SKM-1 treated with dmso at 0.1 percent for 144 hours (cell line): ENCODE measurements around the gene SHROOM2.
A peak's percentile ranks its signal among the peaks of the same experiment; 100 is the strongest.

ENCODE experiments used
- DNase-seq: peaks from one replicate; lab custom pipeline; 2025; ENCODE audit not compliant: unreplicated experiment; lab: John Stamatoyannopoulos, UW

SHROOM2 gene

GRCh38 chrX:9862953-9863352 lies 76.7 kb downstream of the SHROOM2 start:
- no peak for DNase-seq

GRCh38 chrX:9864011-9864410 lies 77.8 kb downstream of the SHROOM2 start:
- no peak for DNase-seq

- no peak for DNase-seq
These were observed 79.7 kb downstream of the SHROOM2 start for GRCh38 chrX:9865804-9866472.

- no peak for DNase-seq
These were observed 80.4 kb downstream of the SHROOM2 start for GRCh38 chrX:9866633-9867032.

DNA sequence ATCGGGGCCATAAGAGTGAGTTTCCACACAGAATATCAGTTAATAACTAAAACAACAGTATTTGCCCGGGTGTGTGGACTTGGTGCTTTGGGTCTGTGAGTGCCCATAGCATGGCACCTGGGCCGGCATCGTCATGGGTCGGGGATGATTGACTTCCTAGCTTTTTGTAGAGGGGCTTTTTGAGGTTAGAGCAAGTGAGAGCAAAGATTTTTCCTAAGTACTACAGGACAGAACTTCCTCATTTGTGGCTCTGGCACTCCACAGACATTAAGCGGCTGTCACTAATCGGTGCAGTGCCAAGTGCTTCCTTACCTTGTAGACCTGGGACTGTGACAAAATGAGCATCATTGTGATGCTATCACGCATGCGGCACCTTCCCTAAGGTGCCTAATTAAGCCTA lies 81.0 kb downstream of the SHROOM2 start:
- no peak for DNase-seq

- no peak for DNase-seq
These were observed 81.5 kb downstream of the SHROOM2 start for GRCh38 chrX:9867753-9868152.

- no peak for DNase-seq
These were observed 85.6 kb downstream of the SHROOM2 start for GRCh38 chrX:9871701-9872268.

- DNase-seq: no peak
These were observed 87.1 kb downstream of the SHROOM2 start for GRCh38 chrX:9873360-9873759.

DNA sequence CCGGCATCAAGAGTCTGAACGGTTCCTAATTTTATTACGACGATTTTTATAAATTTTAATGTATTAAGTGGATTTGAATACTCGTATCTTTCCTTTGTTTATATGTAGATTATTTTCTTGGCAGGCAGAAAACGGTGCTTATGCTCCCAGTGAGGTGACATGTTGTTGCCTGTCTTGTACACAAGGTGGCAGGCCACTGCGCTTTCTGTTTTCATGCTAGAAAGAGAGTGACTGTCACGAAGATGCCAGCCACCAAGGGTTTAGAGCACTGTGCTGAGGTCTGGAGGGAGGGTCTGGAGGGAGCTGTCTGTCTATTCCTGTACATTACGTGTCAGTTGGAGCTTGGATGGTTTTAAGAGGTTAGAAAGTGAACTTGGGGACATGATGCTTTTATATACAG lies 87.7 kb downstream of the SHROOM2 start:
- DNase-seq: peak; percentile 10

- DNase-seq: no peak
These were observed 88.3 kb downstream of the SHROOM2 start for GRCh38 chrX:9874483-9874882.

- DNase-seq: no peak
These were observed 89.6 kb downstream of the SHROOM2 start for GRCh38 chrX:9875801-9876200.

- DNase-seq: no peak
These were observed 90.0 kb downstream of the SHROOM2 start for GRCh38 chrX:9876201-9876600.

- no peak for DNase-seq
These were observed 92.1 kb downstream of the SHROOM2 start for GRCh38 chrX:9878146-9878820.

- no peak for DNase-seq
These were observed 94.0 kb downstream of the SHROOM2 start for GRCh38 chrX:9880237-9880636.

DNA sequence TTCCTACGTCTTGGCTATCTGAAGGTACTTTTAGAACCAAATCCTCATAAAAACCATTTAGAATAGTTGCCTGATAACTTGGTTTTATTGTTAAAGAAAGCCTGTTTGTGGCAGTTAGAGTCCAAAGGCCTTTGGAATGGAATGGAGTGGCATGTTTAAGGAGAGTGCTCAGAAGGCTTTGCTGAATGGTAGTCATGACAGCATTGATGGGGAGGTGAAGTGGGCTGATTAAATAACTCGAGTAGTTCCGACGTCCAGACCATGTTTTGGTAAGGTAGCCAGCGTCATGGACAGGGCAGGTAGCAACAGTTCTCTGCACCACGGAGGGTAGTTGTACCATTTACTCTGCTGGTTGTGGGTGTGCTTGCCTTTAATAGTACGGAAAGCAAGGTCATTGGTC lies 94.6 kb downstream of the SHROOM2 start:
- no peak for DNase-seq

- DNase-seq: no peak
These were observed 96.6 kb downstream of the SHROOM2 start for GRCh38 chrX:9882669-9883446.

DNA sequence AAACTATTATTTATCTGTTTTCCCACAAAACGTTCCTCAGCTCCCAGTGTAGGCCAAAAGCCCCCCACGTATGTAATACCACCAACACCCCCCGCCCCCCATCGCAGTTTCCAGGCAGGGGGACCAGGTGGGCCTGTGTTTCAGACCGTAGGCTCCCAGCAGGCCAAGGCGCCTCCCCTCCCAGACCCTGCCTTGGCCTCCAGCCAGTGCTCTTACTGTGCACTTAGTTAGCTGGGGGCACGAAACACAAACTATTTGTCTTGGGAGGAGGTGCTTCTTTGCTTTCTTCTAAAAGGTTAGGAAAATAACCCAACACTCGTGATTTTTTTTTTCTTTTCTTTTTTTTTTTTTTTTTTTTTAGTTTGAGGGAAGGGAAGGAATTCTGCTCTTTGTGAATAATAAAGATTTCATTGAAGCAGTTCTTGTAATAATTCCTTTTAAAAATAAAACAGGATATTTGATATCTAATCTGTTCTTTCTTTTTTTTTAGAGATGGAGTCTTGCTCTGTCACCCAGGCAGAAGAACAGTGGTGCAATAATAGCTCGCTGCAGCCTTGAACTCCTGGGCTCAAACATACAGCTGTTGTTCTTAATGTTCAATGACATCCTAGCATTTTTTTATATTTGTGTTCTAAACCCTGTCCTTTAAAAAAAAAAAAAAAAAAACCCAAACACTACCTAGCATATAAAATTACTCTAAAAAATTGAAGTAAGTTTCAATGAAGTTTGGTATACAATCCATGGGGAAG lies 98.0 kb downstream of the SHROOM2 start:
- no peak for DNase-seq

DNA sequence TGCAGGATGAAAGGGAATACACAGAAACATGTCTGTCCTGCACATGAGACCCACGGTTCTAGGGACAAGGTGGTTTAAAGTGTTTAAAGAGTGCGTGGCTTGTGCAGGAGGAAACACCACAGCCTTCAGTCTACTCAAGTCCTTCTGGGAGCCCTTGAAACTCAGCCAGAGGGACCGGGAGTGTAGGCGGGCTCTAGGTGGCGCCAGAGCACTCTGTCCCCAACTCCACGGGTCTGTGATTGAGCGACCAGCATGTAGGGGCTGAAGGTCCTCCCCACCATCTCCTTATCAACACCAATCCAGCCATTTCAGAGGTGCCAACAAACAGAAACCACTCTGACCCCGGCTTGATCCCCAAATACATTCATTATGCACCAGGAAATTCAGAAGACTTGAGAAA lies 98.9 kb downstream of the SHROOM2 start:
- peak; percentile 36 for DNase-seq

DNA sequence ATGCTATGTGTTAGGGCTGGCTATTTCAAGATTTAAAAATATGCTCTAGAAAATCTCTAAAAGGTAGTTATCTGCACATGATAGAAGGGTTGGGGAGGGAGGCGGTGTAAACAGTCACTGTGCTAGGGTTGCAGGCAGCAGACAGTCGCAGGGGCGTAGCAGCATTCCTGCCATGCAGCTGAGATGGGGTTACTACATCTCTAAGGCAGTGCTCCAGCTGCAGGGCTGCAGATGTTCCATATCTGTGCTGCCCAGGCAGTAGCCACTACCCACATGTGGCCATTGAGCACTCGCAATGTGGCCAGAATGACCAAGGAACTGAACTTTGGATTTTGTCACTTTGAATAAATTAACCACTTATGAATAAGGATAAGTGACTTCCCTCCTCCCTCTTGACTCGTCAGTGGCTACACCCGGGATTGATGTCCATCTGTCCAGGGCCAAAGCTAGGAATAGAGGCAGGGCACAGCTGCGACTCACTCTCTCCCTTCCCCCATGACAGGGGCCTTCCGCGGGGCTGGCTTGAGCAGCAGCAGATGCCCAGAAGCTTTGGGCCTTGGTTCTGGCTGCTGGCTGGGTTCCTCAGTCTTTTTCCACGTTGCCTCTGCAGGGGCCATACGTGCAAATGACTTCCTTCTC lies 101.5 kb downstream of the SHROOM2 start:
- DNase-seq: no peak

DNA sequence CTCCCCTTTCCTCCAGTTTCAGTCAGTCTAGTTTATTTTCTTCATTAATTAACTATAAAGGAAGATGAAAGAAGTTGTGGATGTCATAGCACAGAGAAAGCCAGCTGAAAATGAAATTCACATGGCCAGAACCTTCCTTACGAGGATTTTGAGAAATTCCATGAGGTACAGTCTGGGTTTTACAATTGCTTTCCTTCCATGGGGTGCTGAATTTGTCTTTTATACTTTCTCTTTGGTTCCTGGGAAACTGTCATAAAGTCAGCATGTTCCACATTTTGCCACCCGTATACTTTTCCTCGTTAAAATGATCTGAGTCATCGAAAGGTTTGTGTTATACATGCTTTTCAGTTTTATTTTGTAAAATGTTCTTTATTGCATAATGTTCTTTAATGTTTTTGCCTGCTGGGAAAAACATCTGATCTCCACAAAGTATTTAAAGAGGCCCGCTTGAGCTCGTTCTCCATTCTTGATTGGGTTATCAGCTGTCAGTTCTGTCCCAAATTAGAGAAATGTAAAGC lies 102.8 kb downstream of the SHROOM2 start:
- DNase-seq: no peak
